DND-41 (cell line): ENCODE results near the gene MMP11.
"Not testable (repeated sequence)": the region's sequence is repeated elsewhere in the genome, so short reads cannot be mapped to it uniquely, and the experiment has no call there.

ENCODE experiments used
- CTCF ChIP-seq: IDR thresholded peaks from 2 replicates; pipeline ENCODE4 v1.5.1; 2012; ENCODE audit warnings: borderline replicate concordance, low read length, moderate library complexity, mild to moderate bottlenecking; ENCODE audit not compliant: poor library complexity, severe bottlenecking; ENCODE audit errors: extremely low read depth
- EZH2 ChIP-seq: IDR thresholded peaks from 3 replicates; pipeline ENCODE4 v1.6.1; 2012; ENCODE audit warnings: borderline replicate concordance, low read depth, mild to moderate bottlenecking, moderate library complexity, low read length, inconsistent platforms; ENCODE audit not compliant: severe bottlenecking

DNA sequence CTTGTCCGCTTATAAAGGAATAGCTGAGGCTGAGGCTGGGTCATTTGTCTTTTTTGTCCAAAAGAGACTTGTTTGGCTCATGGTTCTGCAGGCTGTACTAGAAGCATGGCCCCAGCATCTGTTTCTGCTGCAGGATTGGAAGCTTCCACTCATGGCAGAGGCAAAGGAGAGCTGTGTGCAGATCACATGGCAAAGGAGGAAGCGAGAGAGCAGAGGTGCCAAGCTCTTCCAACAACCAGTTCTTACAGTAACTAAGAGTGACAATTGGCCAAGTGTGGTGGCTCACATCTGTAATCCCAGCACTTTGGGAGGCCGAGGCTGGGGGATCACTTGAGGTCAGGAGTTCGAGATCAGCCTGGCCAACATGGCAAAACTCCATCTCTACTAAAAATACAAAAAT is 44.5 kb upstream of the MMP11 start:
- not testable (repeated sequence) for TF ChIP-seq CTCF, EZH2
